Measurements from ENCODE around the gene PDP2.

DNA sequence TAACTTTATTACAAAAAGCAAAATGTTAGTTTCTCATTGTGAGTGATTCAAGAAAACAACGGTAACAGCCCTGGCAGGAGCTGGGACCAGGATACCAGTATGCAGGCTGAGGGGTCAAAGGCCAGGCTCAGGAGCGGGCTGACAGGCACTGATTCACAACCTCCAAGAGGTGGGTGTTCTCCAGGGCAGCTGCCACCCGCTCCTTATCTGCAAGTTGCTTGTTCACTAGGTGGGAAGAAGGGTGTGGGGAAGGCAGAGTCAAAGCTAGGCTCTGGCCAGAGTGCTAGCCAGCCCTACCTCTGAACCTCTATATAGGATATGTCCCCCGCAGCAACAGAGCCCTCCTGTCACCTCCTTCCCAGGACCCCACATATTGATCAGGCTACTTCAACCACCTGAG is 51.8 kb downstream of the PDP2 start:
- TF ChIP-seq, protein P1, sequence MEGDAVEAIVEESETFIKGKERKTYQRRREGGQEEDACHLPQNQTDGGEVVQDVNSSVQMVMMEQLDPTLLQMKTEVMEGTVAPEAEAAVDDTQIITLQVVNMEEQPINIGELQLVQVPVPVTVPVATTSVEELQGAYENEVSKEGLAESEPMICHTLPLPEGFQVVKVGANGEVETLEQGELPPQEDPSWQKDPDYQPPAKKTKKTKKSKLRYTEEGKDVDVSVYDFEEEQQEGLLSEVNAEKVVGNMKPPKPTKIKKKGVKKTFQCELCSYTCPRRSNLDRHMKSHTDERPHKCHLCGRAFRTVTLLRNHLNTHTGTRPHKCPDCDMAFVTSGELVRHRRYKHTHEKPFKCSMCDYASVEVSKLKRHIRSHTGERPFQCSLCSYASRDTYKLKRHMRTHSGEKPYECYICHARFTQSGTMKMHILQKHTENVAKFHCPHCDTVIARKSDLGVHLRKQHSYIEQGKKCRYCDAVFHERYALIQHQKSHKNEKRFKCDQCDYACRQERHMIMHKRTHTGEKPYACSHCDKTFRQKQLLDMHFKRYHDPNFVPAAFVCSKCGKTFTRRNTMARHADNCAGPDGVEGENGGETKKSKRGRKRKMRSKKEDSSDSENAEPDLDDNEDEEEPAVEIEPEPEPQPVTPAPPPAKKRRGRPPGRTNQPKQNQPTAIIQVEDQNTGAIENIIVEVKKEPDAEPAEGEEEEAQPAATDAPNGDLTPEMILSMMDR (optimal IDR thresholded peaks at IDR 0.05 in 1 of 3, IDR thresholded peaks at IDR 0.05 in 1 of 3, conservative IDR thresholded peaks at IDR 0.05 in 1 of 3; ENCODE audit: extremely low read depth in 1 of 3, insufficient read depth in 2 of 3, low read length in 3 of 3): no peak
- no peak for TF ChIP-seq EZH2 (IDR thresholded peaks at IDR 0.05; ENCODE audit: low read length)
